Measurements from ENCODE around the gene PLOD3.
A peak's percentile ranks its signal among the peaks of the same experiment; 100 is the strongest.

Gene PLOD3

DNA sequence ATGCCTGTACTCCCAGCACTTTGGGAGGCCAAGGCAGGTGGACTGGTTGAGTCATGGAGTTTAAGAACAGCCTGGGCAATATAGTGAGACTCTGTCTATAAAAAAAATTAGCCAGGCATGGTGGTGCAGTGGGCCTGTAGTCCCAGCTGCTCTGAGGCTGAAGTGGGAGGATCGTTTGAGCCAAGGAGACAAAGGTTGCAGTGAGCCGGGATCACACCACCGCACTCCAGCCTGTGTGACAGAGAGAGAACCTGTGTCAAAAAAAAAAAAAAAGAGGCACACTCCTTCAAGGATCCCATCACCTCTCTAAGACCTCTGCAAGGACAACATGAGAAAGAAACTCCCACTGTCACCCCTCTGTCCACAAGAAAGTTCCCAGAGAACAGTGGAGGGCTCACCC lies 41.7 kb downstream of the PLOD3 start:
- no peak for DNase-seq

DNA sequence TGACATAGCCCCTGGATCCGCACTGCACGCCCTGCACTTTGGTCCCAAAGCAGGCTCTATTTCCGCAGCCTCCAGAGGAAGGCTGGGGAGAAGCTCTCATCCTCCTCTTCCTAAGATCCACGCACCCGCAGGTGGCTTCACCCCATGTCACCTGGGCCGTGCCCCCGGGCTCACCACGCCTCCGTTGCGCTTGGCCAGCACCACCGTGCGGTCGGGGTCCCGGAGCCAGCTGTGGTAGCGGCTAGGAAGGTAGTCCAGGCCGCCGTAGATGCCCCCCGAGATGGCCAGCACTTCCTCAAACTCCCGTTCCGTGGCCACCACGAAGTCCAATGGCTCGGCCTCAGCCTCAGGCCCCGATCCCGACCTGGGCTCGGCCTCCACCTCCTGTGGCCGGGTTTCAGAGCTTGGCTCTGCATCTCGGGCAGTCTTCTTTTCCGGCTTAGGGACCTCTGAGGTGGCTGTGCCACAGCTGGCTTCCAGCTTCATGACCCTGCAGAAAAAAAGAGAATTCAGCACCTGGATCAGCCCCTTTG lies 43.0 kb downstream of the PLOD3 start:
- DNase-seq = no peak

DNA sequence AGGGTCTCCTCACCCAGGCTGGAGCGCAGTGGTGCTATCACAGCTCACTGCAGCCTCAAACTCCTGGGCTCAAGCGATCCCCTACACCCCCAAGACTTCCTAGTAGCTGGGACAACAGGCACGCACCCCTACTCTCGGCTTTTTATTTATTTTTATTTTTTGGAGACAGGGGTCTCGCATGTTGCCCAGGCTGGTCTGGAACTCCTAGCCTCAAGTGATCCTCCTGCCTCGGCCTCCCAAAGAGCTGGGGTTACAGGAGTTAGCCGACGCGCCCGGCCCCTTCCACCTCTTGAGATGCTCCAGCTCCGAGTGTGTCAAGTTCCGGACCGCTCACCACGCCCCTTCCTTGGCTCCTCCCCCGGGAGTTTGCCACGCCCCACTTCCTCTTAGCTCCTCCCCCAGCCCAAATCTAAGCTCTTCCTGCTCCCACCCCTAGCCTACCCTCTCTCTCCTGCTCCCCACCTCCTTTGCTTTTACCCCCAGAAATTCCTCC lies 43.6 kb downstream of the PLOD3 start:
- peak; percentile 68 for DNase-seq

DNA sequence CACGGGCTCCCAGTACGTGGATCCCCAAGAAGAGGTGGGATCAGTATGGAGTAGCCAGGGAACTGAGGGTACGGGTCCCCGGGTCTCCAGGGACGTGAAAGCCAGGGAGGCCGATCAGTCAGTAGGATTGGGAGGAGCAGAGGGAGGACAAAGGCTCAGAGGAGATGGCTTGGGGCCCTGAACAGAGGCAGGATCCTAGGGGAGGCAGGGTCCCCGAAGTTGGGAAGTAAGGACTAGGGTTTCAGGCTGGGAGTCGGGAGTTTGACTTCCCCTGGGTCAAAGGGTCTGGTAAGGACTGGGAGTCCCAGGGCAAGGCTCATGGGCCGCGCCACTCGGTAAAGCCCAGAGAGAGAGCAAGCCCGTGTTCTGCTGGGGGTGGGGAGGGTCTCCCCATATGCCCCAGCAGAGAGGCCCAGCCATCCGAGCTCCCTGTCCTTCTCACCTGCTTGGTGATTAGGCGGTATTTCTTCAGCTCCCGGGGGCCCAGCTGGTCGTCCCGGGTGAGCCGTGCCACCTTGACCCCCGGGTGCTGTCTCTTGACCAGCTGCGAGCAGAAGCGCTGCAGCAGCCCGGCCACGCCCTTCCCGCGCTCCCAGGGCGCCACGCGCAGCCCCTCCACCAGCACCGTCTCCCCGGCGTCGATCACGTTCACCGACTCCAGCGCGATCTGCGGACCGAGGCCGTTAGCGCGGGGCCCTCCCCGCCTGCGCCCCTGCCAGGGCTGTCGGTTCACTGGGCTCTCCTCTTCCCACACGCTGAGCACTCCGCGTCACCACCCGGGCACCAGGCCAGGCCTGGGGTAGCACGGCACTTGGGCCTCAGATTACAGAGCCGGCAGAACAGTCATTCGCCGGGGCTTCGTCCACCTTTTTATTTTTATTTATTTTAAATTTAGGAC lies 44.3 kb downstream of the PLOD3 start:
- DNase-seq = peak; percentile 63

DNA sequence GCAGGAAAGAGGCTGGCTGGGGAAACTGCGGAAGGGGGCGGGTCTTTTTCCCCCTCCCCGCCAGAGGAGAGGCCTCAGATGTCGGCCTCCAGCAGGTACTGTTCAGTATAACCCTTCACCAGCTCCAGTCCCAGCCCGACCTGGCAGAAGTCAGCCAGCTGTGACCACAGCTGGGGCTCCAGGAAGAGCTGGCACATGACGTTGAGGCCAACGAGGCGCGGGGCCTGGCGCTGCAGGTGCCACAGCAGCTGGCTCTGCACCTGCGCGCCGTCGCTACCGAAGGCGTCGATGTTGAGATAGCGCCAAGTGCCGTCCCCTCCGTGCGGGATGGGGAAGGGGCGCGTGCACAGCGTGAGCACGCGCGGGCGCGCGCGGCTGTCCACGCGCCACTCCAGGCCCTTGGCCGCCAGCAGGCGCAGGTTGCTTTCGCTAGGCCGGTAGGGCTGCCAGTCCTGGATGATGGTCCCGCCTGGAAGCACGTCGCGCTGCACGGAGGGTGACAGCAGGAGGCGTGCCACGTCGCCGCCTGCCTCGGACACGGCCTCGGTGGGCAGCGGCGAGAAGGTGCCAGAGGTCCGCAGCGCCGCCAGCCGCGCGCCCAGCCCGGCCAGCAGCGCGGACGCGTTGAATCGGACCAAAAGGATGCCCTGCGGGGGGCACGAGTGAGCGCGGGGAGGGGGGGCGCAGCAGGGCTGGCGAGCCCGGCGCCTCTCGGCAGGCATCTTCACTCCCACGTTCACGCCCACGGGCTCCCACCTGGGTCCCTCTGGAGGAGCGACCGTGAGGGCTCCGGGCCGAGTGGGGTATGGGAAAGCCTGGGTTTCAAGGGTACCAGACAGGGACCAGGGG lies 45.2 kb downstream of the PLOD3 start:
- no peak for DNase-seq

DNA sequence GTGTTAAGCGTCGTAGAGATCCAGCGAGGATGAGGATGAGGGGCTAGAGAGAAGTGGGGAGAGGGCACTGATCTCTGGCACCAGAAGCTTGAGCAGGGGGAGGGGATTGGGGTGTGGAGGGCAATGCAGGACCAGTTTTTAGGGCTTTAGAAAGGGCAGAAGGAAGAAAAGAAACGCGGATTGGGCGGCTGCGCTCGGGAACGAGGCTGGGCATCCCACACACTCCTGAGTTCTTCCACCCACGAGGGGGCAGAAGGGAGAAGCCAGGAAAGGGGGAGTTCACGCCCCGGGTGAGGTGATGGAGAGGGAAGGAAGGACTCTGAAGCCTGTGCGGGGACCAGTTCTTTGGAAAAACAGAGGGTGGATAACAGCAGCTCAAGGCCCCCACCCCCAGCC lies 45.9 kb downstream of the PLOD3 start:
- DNase-seq = no peak

DNA sequence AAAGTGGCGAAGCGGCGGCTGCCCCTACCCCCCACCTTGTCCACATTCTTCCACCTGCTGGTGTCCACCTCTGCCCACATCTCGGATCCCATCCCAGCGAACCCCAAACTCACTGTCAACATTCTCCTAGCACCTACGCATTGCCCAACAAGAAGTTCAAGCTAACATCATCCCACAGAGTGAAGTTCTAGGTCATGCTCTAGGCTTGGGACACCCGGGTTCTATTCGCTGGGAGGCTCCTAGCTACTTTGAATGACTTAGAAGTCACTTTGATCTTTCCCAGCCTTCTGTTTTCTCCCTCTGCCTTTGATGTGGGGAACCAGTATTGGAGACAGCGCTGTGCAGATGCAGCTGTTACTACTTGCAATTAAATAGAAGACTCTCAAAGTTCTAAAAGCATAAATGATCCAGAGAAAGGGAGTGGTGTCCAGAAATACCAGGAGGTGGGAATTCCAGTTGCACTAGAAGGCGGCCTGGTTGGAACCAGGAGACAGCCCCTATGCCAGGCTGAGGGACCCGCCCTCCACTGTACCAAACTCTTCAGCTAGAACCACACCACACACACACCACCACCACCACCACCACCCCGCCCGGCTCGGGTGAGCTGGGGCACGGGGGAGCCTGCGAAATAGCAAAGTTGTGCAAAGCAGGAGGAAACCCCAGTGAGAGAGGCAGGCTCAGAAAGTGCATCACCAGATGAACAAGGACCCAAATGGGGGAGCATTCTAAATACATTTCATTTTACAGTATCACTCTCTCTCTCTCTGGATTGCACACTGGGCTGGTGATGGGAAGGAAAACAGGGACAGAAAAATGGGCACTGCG lies 46.6 kb downstream of the PLOD3 start:
- DNase-seq = no peak

DNA sequence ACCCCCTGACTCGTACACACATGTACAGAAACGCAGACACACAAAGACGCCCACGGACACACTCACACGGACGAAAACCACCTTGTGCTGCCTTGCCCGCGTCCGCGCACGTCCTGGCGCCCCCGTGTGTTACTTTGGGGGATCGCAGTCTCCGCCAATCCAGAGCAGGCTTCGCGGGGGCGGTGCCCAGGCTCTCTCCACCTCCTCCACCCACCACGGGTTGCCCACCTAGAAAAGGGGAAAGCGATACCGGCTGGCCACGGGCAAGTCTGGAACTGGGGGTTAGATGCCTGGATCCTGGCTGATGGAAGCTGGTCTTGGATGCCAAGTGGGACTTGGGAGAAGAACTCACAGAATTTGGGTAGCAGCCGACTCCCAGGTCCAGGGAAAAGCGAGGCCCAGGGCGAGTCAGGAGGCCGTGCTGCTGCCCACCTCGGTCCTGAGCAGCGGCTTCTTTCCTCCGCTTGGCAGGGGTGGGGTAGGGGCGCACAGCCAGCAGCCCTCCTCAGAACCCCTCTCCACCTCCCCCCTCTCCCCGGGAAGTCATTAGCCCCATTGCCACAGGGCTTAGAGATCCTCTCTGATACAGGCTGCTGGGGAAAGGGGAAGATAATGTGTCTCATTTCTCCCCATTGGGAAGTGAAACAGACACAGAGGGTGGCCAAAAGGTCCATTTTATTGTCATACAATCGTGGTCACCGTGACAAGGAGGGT lies 47.4 kb downstream of the PLOD3 start:
- DNase-seq = peak; percentile 47

DNA sequence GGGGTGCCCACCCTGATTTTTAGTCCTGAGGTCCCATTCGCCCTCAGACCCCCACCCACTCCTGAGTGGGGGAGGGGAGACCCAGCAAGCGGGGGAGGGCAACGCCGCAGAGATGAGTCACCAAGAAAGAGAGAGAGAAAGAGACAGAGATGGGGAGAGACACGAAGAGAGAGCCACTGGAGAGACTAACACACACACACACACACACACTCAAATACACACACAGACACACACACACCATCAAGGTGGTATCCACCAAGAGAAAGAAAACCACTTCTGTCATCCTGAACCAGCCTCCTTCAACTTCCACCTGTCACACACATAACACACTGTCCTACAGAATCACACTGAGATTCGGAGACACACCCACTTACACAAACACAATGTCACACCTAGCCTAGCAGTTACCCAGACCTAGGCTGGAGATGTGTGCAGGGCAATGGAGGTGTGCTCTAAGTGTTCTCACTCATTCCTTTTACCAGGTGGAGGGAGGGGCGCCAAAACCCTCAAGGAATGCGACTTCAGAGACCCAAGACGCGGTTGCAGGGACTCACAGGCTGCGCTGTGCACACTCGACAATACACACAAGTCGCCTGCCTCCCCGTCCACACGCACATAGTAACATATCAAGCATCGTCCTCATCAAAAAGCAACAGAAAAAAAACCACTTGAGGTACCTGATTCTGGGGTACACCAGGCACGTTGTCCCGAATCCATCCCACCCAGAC lies 48.1 kb downstream of the PLOD3 start:
- DNase-seq = no peak

DNA sequence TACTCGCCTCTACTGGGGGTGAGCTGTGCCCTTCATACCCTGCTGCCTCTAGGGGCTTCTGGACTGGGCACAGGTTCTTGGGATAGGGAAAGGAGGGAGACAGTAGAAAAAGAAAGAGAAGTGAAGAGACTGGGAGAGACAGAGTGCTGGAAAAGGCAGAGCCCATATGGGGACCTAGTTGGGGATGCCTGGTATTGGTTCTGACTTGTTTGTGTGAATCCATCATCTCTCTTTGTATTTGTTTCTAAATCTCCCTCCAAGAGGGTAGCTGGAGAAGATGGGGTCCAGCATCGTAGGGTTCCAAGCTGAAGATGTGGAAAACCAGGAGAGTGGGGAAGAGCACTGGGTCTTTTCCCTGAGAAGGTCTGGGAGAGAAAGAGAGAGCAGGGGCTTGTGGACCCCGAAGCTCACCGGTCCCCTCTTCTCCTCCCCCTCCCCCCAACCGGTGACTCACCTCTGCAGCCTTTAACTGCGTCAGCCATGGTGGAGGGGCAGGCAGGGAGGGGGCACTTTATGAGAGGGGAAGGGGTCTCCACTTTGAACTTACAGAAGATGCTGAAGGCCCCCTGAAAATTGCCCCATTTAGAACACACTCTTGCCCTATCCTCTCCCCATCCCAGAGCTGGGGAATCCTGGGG lies 48.9 kb downstream of the PLOD3 start:
- no peak for DNase-seq

DNA sequence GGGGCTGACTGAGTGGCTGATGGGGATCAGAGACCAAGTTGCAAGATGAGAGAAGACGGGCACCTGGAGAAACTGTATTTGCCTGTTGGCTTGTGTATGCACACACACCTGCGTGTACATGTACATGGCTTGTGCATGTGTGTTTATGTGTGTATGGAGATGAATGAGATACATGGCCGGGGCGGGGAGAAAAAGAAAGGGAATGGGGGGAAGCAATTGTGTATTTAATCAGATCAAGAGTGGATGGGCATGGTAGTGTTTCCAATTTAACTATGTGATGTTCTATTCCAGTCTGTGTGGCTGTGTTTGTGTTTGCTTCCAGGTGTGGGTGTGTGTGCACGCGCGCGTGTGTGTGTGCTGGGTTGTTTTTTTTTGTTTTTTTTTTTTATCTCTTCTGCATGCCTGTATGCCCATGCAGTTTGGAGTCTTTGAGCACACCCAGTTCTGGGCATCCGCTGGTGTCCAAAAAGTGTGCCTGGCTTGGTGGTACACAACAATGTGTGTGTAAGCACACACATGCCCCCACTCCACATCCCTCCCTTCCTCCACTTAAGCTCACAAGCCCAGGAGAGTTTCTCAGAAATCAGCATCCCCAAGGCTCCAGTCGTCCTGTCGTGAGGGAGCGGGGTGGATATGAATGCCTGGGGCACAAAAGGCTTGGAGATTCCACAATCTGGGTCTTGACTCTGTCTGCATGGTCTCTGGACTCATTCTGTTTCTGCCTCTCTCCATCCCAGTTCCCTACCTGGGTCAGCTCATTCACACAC lies 49.6 kb downstream of the PLOD3 start:
- no peak for DNase-seq

DNA sequence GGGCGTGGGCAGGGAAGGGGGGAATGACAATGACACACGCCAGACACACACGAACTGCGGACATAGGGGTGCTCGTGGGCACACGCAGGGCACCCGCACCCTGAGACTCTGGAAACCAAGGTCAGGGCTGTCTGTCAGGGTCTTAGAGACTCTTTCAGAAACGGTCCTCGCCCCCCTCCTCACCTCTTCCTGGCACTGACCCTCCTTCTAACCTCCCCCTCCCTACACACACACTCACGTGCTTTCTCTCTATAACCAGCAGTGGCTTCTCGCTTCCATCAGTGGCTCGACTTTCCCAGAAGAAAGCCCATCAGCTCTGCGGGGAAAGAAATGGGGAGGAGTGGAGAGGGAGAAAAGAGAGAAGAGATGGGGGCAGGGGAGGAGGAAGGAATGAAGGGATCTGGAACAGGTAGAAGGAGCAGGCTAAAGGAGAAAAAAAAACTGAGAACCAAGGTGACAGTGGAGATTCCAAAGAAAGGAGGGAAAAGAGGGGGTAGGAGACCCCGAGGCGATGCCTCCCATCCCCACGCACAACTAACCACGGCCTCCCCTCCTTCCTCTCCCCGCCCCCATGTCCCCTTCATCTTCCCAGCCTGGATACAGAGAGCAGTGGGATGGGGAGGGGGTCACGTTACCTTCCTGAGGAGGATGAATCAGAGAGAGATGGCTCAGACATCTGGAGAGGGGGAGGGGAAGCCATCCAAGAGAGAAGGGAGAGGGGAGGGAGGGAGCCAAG lies 50.3 kb downstream of the PLOD3 start:
- DNase-seq = no peak

DNA sequence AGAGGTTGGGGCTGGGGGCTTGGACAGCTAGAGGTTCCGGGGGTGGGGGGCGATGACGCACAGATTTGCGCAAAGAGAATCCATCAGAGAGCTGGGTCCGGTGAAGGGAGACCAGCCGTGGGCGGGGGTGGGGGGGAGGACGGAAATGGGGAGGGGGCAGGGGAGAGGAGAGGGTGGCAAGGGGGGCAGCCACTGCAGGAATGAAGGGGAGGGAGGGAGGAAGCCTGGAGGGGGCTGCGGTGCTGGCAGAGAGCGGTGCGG lies 50.8 kb downstream of the PLOD3 start:
- no peak for DNase-seq

DNA sequence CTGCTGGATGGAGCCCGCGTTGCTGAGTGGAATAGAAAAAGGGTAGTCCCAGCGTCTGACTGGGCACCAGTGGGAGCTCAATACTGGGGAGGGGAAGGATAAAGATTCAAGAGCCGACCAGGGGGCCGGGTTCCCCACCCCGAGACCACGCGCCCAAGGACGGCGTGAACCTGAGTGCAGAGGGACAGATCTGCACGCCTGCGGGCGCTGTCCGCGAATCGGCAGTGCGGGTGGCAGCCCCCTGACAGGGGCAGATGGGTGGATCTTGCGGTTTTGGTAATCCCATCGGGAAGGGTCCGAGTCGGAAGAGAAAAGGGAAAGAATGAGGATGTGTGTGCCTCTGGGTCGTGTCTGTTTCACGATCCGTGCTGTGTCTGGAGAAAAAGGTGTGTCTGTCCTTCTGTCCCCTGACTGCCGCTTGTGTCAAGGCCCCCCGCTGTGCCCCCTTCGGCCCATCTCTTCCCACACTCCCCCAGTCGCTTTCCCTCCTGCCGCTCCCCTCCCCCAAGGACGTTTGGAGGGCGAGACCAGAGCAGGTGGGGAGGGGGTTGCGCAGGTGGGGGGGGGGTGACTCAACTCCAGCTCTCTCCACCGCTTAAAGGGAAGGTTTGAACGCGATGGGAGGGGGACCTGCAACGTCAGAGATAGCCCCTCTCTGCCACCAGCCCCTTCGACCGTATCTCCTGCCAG lies 51.3 kb downstream of the PLOD3 start:
- DNase-seq = no peak

DNA sequence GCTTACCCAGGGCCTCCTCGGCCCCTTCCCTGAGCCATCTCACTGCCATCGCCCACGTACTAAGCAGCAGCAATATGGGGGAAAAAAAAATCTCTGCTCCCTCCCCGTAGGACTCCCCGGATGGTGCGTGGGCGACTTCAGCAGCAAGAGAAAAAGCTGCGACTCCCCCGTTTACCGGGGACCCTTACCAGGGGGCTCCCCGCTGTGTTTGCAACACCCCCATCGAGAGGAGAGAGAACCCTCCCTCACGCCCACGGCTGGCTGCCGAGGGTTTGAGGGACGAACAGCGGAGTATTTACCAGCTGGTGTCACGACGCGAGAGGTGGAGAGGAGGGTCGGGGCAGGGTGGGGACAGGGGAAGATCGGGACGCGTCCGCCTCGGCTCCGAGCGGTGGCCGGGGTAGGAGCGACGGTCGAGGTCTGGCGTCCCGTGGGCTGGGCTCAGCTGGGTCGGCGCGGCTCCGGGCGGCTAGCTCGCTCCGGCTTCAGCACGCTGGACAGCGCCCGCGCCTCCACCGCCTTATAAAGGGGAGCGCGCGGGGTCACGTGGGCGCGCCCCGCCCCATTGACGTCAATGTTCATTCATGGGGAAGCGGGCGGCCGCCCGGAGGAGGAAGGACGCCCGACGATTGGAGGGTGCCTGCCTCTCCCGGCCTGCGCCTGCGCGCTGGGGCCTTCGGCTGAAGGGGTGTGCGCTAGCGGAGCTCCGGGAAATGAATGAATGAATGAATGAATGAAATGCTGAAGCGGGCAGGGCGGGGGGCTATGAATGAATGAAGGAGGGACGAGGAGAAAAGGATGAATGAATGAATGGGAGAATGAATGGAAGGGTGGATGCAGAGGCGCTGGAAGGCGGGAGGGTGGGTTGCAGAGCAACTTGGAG lies 52.1 kb downstream of the PLOD3 start, which contains the start of gene VGF:
Gene VGF, minus strand, starts transcription at position 495 of the 883 bp plus-strand sequence. CDS start 726 bp downstream, outside the sequence.
- peak; percentile 95 for DNase-seq

DNA sequence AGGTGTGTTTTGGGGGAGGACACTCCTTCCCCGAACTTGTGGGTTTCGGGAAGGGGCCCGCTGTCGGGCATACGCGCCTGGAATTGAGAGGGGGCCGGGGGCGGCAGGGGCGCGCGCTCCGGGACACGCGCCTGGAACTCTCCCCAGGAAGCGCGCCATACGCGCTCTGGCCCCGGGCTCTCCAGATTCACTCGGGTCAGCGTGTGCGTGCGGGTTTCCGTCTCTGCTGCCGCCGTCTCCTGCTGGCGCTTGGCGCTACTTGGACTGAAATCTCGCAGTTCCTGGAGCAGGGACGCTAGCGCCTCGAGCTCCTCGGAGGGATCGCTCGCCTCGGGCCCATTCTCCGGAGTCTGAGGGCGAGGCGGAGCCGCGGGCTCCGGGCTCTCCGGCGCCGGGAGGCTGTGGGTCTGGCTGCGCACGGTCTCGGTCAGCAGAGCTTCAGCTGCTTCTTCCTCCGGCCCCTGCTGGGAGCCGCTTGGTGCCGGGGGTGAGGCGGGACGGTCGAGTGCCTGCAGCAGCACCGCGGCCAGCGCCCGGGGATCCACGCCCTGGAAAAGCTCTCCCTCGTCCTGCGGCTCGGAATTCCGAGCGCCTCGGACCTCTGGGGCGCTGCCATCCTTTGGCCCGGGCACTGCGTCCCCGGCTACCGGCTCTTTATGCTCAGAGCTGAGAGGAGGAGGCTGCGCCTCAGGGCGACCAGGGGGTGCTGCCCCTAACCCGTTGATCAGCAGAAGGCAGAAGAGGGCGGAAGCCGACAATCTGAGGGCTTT lies 53.1 kb downstream of the PLOD3 start:
- peak; percentile 39 for DNase-seq

Data from HCEC 1CT (cell line).